GM12873 (cell line): ENCODE data around the gene APP.

Source experiments
- TF ChIP-seq, protein P1 (sequence below): IDR thresholded peaks from 2 replicates; pipeline ENCODE4 v1.5.1; 2012; ENCODE audit warnings: low read depth, mild to moderate bottlenecking, moderate library complexity, low read length, control low read depth; ENCODE audit not compliant: insufficient read depth; ENCODE audit errors: missing control alignments

APP gene

DNA sequence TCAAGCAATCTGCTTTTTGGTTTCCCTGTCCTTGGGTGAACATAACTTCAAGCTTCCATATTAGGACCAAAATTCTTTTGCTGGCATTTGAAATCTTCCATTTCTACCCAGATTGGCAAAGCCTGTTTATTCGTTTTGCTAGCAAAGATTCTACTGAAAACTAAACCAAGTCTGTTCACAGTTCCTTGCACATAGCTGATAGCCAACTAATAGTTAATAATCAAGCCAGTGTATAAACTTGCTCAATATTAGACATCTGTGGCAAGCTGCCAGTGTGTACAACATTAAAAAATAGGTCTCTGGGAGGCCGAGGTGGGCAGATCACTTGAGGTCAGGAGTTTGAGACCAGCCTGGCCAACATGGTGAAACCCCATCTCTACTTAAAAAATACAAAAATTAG is 6.3 kb downstream of the APP start:
- TF ChIP-seq, protein P1, sequence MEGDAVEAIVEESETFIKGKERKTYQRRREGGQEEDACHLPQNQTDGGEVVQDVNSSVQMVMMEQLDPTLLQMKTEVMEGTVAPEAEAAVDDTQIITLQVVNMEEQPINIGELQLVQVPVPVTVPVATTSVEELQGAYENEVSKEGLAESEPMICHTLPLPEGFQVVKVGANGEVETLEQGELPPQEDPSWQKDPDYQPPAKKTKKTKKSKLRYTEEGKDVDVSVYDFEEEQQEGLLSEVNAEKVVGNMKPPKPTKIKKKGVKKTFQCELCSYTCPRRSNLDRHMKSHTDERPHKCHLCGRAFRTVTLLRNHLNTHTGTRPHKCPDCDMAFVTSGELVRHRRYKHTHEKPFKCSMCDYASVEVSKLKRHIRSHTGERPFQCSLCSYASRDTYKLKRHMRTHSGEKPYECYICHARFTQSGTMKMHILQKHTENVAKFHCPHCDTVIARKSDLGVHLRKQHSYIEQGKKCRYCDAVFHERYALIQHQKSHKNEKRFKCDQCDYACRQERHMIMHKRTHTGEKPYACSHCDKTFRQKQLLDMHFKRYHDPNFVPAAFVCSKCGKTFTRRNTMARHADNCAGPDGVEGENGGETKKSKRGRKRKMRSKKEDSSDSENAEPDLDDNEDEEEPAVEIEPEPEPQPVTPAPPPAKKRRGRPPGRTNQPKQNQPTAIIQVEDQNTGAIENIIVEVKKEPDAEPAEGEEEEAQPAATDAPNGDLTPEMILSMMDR: no peak

DNA sequence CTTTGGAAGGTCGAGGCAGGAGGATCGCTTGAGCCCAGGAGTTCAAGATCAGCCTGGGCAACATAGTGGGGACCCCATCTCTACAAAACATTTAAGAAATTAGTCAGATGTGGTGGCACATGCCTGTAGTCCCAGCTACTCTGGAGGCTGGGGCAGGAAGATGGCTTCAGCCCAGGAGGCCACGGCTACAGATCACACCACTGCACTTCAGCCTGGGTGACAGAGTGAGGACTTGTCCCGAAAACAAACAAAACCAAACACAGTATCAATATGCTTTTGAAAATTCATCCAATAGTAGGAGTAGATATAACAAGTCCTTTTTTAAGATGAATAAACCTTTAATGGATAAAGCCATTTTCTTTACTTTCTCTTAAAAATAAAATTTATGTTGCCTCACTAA is 8.5 kb downstream of the APP start:
- TF ChIP-seq, protein P1: no peak

DNA sequence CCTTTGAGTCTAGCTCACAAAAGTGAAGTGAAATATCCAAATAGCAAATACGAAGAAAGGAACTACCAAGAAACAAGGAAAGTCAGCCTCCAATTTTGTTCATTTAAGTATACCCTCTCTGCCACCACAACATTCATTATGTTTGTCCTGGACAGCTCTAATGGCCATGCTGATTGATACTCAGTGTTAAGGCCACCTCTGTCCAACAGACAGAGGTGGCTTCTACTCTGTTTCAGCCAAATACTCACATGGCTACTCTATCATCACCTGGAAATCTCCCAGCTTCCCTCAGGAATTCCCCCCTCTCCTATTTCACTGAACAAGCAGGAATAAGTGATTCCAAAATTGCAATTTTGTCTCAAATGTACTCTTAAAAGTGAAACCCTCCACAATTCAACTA is 10.7 kb downstream of the APP start:
- TF ChIP-seq, protein P1: no peak

DNA sequence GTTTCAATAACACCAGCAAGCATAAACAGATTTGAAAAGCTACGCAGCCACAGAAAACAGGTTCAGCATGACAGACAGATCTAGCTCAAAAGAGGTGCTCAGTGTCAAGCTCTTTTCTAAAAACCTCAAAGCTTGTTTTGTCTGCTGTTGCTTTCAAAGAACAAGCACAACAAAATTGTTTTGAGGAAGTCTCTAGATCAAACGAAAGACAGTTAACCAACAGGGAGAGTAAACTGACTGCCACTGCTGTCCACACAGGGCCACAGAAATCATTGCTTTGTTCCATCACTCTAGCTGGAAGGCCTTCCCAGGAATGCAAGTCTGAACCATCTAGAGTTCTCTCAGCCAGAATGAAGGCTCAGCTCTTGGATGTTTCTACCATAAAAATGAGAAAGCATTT is 12.8 kb downstream of the APP start:
- TF ChIP-seq, protein P1: no peak

DNA sequence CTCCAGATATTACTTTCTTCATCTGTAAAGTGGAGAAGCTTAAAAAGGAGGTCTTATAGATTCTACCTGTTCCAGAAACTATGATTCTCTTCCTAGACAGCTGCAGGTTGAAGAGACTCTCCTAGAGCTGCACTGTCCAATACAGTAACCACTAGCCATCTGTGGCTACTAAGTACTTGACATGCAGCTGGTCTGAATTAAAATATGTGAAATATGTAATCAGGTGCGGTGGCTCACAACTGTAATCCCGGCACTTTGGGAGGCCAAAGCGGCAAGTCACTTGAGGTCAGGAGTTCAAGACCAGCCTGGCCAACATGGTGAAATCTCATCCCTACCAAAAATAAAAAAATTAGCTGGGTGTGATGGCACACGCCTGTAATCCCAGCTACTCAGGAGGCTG is 15.8 kb downstream of the APP start:
- TF ChIP-seq, protein P1: no peak

DNA sequence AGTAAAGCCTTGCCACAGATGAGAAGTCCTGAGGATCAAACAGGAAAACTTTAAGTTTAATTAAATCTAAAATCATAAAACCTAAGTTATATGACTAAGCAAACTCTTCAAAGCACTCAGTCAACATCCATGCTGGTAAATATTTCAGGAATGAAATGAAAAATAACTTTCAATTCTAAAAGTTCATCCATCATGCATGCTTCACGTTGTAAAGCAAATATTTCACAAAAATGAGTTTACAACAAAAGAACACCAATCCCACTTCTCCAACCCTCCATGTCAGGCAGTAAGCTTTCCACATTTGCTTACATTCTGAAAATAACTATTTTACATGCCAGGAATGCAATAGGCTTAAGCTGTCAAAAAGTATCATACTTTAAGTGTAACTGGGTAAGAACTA is 16.8 kb downstream of the APP start:
- TF ChIP-seq, protein P1: no peak

DNA sequence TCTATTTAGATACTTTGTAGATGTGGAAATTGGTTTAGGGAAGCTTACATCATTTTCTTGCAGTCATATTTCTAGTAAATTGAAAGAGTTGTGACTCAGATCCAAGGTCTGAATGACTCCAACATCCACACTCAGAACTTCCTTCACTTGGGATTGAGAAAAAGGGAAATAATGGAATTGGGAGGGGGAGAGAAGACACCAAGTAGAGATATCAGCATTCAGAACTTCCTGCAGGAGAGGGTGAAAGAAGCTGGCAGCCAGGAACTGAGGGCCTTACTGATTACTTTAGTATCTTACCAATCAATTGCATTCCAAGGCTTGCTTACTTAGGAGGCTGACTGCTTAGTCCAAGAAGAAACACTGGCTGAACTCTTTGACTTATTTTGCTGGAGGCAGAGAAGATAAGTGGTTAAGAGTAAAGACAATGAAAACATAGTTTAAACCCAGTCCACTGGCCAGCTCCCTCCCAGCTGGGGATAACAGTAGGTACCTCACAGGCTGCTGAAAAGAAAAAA is 21.7 kb downstream of the APP start:
- TF ChIP-seq, protein P1: no peak
